ENCODE results near the gene KIAA0753.

KIAA0753 gene

GRCh38 chr17:6674586-6674985 is 34.1 kb upstream of the KIAA0753 start:
- TF ChIP-seq CTCF (IDR thresholded peaks at IDR 0.05; ENCODE audit: insufficient read depth, low read length, poor library complexity, severe bottlenecking), result no peak
- Histone ChIP-seq H3K4me3 (replicated peaks; ENCODE audit: low read depth, low read length) (no peak overlapping the region), H3K27me3 (replicated peaks; ENCODE audit: control insufficient read depth, insufficient read depth, low read length) (peaks cover 1% of the 10 kb centered on the region; the same call in 1 of the 2 replicates)

GRCh38 chr17:6671431-6671830 is 30.9 kb upstream of the KIAA0753 start:
- no peak for DNase-seq (ENCODE audit: extremely low read depth, insufficient read length)
- Histone ChIP-seq H3K36me3 (ENCODE audit: control insufficient read depth, insufficient read depth, low read length) (no peaks in the 10 kb centered on the region), H3K4me3 (replicated peaks; ENCODE audit: low read depth, low read length) (no peak overlapping the region), H3K27me3 (replicated peaks; ENCODE audit: control insufficient read depth, insufficient read depth, low read length) (no peaks in the 10 kb centered on the region)
- no peak for TF ChIP-seq CTCF (IDR thresholded peaks at IDR 0.05; ENCODE audit: insufficient read depth, low read length, poor library complexity, severe bottlenecking)

More at GRCh38 chr17:6674586-6674985, 34.1 kb upstream of the KIAA0753 start:
- no peaks in the 10 kb centered on the region for H3K36me3 ChIP-seq (ENCODE audit: control insufficient read depth, insufficient read depth, low read length)
- no peak for DNase-seq (ENCODE audit: extremely low read depth, insufficient read length)

GRCh38 chr17:6670999-6671398 is 30.5 kb upstream of the KIAA0753 start:
- no peak for TF ChIP-seq CTCF (IDR thresholded peaks at IDR 0.05; ENCODE audit: insufficient read depth, low read length, poor library complexity, severe bottlenecking)
- Histone ChIP-seq H3K4me3 (replicated peaks; ENCODE audit: low read depth, low read length) (no peak overlapping the region), H3K36me3 (ENCODE audit: control insufficient read depth, insufficient read depth, low read length) (no peaks in the 10 kb centered on the region), H3K27me3 (replicated peaks; ENCODE audit: control insufficient read depth, insufficient read depth, low read length) (no peaks in the 10 kb centered on the region)
- DNase-seq (ENCODE audit: extremely low read depth, insufficient read length), result no peak

GRCh38 chr17:6670571-6670970 is 30.1 kb upstream of the KIAA0753 start:
- no peak overlapping the region for H3K4me3 ChIP-seq (replicated peaks; ENCODE audit: low read depth, low read length)
- no peak for TF ChIP-seq CTCF (IDR thresholded peaks at IDR 0.05; ENCODE audit: insufficient read depth, low read length, poor library complexity, severe bottlenecking)
- H3K36me3 ChIP-seq (ENCODE audit: control insufficient read depth, insufficient read depth, low read length), result no peaks in the 10 kb centered on the region
- H3K27me3 ChIP-seq (replicated peaks; ENCODE audit: control insufficient read depth, insufficient read depth, low read length), result no peaks in the 10 kb centered on the region
- DNase-seq (ENCODE audit: extremely low read depth, insufficient read length), result no peak

- no peak for DNase-seq (ENCODE audit: extremely low read depth, insufficient read length)
- no peak overlapping the region for H3K4me3 ChIP-seq (replicated peaks; ENCODE audit: low read depth, low read length)
- H3K27me3 ChIP-seq (replicated peaks; ENCODE audit: control insufficient read depth, insufficient read depth, low read length), result no peaks in the 10 kb centered on the region
- no peak for TF ChIP-seq CTCF (IDR thresholded peaks at IDR 0.05; ENCODE audit: insufficient read depth, low read length, poor library complexity, severe bottlenecking)
- H3K36me3 ChIP-seq (ENCODE audit: control insufficient read depth, insufficient read depth, low read length), result no peaks in the 10 kb centered on the region
These were observed 29.1 kb upstream of the KIAA0753 start for GRCh38 chr17:6669479-6670212.

Measured in GM06990 (cell line).